ENCODE results near the gene DMGDH.

The DMGDH gene

GRCh38 chr5:78974601-78975000, 94.9 kb downstream of the DMGDH start:
- H3K27ac ChIP-seq (ENCODE audit: low read depth, low read length, severe bottlenecking): no peak overlapping the region
- H3K4me1 ChIP-seq (ENCODE audit: control insufficient read depth, insufficient read depth, low read length, poor library complexity, severe bottlenecking): peaks cover 15% of the 10 kb centered on the region
- H3K9me3 ChIP-seq (ENCODE audit: control insufficient read depth, low read length): no peaks in the 10 kb centered on the region
- 100% methylated on average over 1 of the region's 2 CpGs for WGBS, 2 experiments (ENCODE audit: insufficient coverage in 2 of 2)
- H3K36me3 ChIP-seq (ENCODE audit: control insufficient read depth, insufficient read depth, low read length): no peaks in the 10 kb centered on the region
- H3K4me3 ChIP-seq (ENCODE audit: extremely low read depth, insufficient read depth, low read length, poor library complexity, severe bottlenecking): no peak overlapping the region

- Histone ChIP-seq H3K4me1 (ENCODE audit: control insufficient read depth, insufficient read depth, low read length, poor library complexity, severe bottlenecking) (peaks cover 15% of the 10 kb centered on the region), H3K9me3 (ENCODE audit: control insufficient read depth, low read length) (no peaks in the 10 kb centered on the region), H3K36me3 (ENCODE audit: control insufficient read depth, insufficient read depth, low read length) (no peaks in the 10 kb centered on the region), H3K27ac (ENCODE audit: low read depth, low read length, severe bottlenecking) (no peak overlapping the region), H3K4me3 (ENCODE audit: extremely low read depth, insufficient read depth, low read length, poor library complexity, severe bottlenecking) (no peak overlapping the region)
- WGBS, 2 experiments (ENCODE audit: insufficient coverage in 2 of 2): 88 to 93% methylated on average over 4 to 5 of the region's 5 CpGs
Measured at GRCh38 chr5:78974011-78974410, 95.5 kb downstream of the DMGDH start.

GRCh38 chr5:78972654-78973428, 96.6 kb downstream of the DMGDH start:
- H3K4me3 ChIP-seq (ENCODE audit: extremely low read depth, insufficient read depth, low read length, poor library complexity, severe bottlenecking): no peak overlapping the region
- peaks cover 3% of the 10 kb centered on the region for H3K36me3 ChIP-seq (ENCODE audit: control insufficient read depth, insufficient read depth, low read length)
- H3K9me3 ChIP-seq (ENCODE audit: control insufficient read depth, low read length): no peaks in the 10 kb centered on the region
- H3K4me1 ChIP-seq (ENCODE audit: control insufficient read depth, insufficient read depth, low read length, poor library complexity, severe bottlenecking): peaks cover 15% of the 10 kb centered on the region
- H3K27ac ChIP-seq (ENCODE audit: low read depth, low read length, severe bottlenecking): no peak overlapping the region
- WGBS, 2 experiments (ENCODE audit: insufficient coverage in 2 of 2): 100% methylated on average over 2 to 4 of the region's 7 CpGs

GRCh38 chr5:78971998-78972397, 97.5 kb downstream of the DMGDH start:
- Histone ChIP-seq H3K4me1 (ENCODE audit: control insufficient read depth, insufficient read depth, low read length, poor library complexity, severe bottlenecking) (peaks cover 15% of the 10 kb centered on the region), H3K27ac (ENCODE audit: low read depth, low read length, severe bottlenecking) (no peak overlapping the region), H3K9me3 (ENCODE audit: control insufficient read depth, low read length) (no peaks in the 10 kb centered on the region), H3K4me3 (ENCODE audit: extremely low read depth, insufficient read depth, low read length, poor library complexity, severe bottlenecking) (no peak overlapping the region), H3K36me3 (ENCODE audit: control insufficient read depth, insufficient read depth, low read length) (peaks cover 3% of the 10 kb centered on the region)
- 52 to 88% methylated on average over 1 to 2 of the region's 2 CpGs for WGBS, 2 experiments (ENCODE audit: insufficient coverage in 2 of 2)

GRCh38 chr5:78968781-78969180, 100.7 kb downstream of the DMGDH start:
- Histone ChIP-seq H3K27ac (ENCODE audit: low read depth, low read length, severe bottlenecking) (no peak overlapping the region), H3K36me3 (ENCODE audit: control insufficient read depth, insufficient read depth, low read length) (peaks cover 3% of the 10 kb centered on the region), H3K4me1 (ENCODE audit: control insufficient read depth, insufficient read depth, low read length, poor library complexity, severe bottlenecking) (peaks cover 3% of the 10 kb centered on the region), H3K9me3 (ENCODE audit: control insufficient read depth, low read length) (no peaks in the 10 kb centered on the region), H3K4me3 (ENCODE audit: extremely low read depth, insufficient read depth, low read length, poor library complexity, severe bottlenecking) (no peak overlapping the region)
- 95 to 100% methylated on average over 4 of the region's 5 CpGs for WGBS, 2 experiments (ENCODE audit: insufficient coverage in 2 of 2)

GRCh38 chr5:78964889-78965288, 104.6 kb downstream of the DMGDH start:
- Histone ChIP-seq H3K27ac (ENCODE audit: low read depth, low read length, severe bottlenecking) (no peak overlapping the region), H3K9me3 (ENCODE audit: control insufficient read depth, low read length) (no peaks in the 10 kb centered on the region), H3K36me3 (ENCODE audit: control insufficient read depth, insufficient read depth, low read length) (peaks cover 10% of the 10 kb centered on the region), H3K4me1 (ENCODE audit: control insufficient read depth, insufficient read depth, low read length, poor library complexity, severe bottlenecking) (no peaks in the 10 kb centered on the region), H3K4me3 (ENCODE audit: extremely low read depth, insufficient read depth, low read length, poor library complexity, severe bottlenecking) (no peak overlapping the region)
- 67 to 75% methylated on average over 1 of the region's 2 CpGs for WGBS, 2 experiments (ENCODE audit: insufficient coverage in 2 of 2)

- Histone ChIP-seq H3K4me3 (ENCODE audit: extremely low read depth, insufficient read depth, low read length, poor library complexity, severe bottlenecking) (no peak overlapping the region), H3K36me3 (ENCODE audit: control insufficient read depth, insufficient read depth, low read length) (peaks cover 7% of the 10 kb centered on the region), H3K9me3 (ENCODE audit: control insufficient read depth, low read length) (no peaks in the 10 kb centered on the region), H3K27ac (ENCODE audit: low read depth, low read length, severe bottlenecking) (no peak overlapping the region), H3K4me1 (ENCODE audit: control insufficient read depth, insufficient read depth, low read length, poor library complexity, severe bottlenecking) (no peaks in the 10 kb centered on the region)
- WGBS, 2 experiments (ENCODE audit: insufficient coverage in 2 of 2): 50 to 67% methylated on average over 1 of the region's 1 CpG
Measured at GRCh38 chr5:78961743-78962142, 107.7 kb downstream of the DMGDH start.

GRCh38 chr5:78959767-78960166, 109.7 kb downstream of the DMGDH start:
- WGBS, 2 experiments (ENCODE audit: insufficient coverage in 2 of 2): 79 to 100% methylated on average over 1 of the region's 1 CpG
- H3K4me3 ChIP-seq (ENCODE audit: extremely low read depth, insufficient read depth, low read length, poor library complexity, severe bottlenecking): no peak overlapping the region
- peaks cover 7% of the 10 kb centered on the region for H3K36me3 ChIP-seq (ENCODE audit: control insufficient read depth, insufficient read depth, low read length)
- H3K27ac ChIP-seq (ENCODE audit: low read depth, low read length, severe bottlenecking): no peak overlapping the region
- H3K4me1 ChIP-seq (ENCODE audit: control insufficient read depth, insufficient read depth, low read length, poor library complexity, severe bottlenecking): no peaks in the 10 kb centered on the region
- no peaks in the 10 kb centered on the region for H3K9me3 ChIP-seq (ENCODE audit: control insufficient read depth, low read length)

- peaks cover 7% of the 10 kb centered on the region for H3K36me3 ChIP-seq (ENCODE audit: control insufficient read depth, insufficient read depth, low read length)
- H3K4me3 ChIP-seq (ENCODE audit: extremely low read depth, insufficient read depth, low read length, poor library complexity, severe bottlenecking): no peak overlapping the region
- H3K27ac ChIP-seq (ENCODE audit: low read depth, low read length, severe bottlenecking): no peak overlapping the region
- H3K4me1 ChIP-seq (ENCODE audit: control insufficient read depth, insufficient read depth, low read length, poor library complexity, severe bottlenecking): no peaks in the 10 kb centered on the region
- 79 to 82% methylated on average over 2 to 3 of the region's 3 CpGs for WGBS, 2 experiments (ENCODE audit: insufficient coverage in 2 of 2)
- H3K9me3 ChIP-seq (ENCODE audit: control insufficient read depth, low read length): no peaks in the 10 kb centered on the region
Measured at GRCh38 chr5:78958672-78959445, 110.6 kb downstream of the DMGDH start.

- no peaks in the 10 kb centered on the region for H3K4me1 ChIP-seq (ENCODE audit: control insufficient read depth, insufficient read depth, low read length, poor library complexity, severe bottlenecking)
- H3K9me3 ChIP-seq (ENCODE audit: control insufficient read depth, low read length): no peaks in the 10 kb centered on the region
- no peak overlapping the region for H3K27ac ChIP-seq (ENCODE audit: low read depth, low read length, severe bottlenecking)
- no CpG with 5 or more reads among the region's 1 CpG for WGBS, 2 experiments (ENCODE audit: insufficient coverage in 2 of 2)
- no peak overlapping the region for H3K4me3 ChIP-seq (ENCODE audit: extremely low read depth, insufficient read depth, low read length, poor library complexity, severe bottlenecking)
- no peaks in the 10 kb centered on the region for H3K36me3 ChIP-seq (ENCODE audit: control insufficient read depth, insufficient read depth, low read length)
Measured at GRCh38 chr5:78956901-78957300, 112.6 kb downstream of the DMGDH start.

Measured in mesodermal cell (in vitro differentiated cells).